AG09309 (cell line): Measurements from ENCODE around the gene CYP1A2.
"Not testable (repeated sequence)": the region's sequence is repeated elsewhere in the genome, so short reads cannot be mapped to it uniquely, and the experiment has no call there.

Experiments used
- DNase-seq: peaks from one replicate; pipeline ENCODE4 v3.0.0-alpha.2; 2010; ENCODE audit warnings: low read depth
- H3K4me3 ChIP-seq: 2 replicates; pipeline ENCODE4 v1.5.1; 2011; ENCODE audit warnings: mild to moderate bottlenecking, low read depth, low read length, moderate library complexity; ENCODE audit not compliant: control insufficient read depth
- CTCF ChIP-seq: IDR thresholded peaks from 2 replicates; pipeline ENCODE4 v1.5.1; 2011; ENCODE audit warnings: mild to moderate bottlenecking, low read depth, low read length, inconsistent platforms; ENCODE audit not compliant: insufficient read depth, control insufficient read depth; ENCODE audit errors: missing control alignments

The CYP1A2 gene

GRCh38 chr15:74785194-74786032 lies 36.8 kb downstream of the CYP1A2 start:
- H3K4me3 ChIP-seq = no peak overlapping the region
- no peak for TF ChIP-seq CTCF
- DNase-seq = no peak

GRCh38 chr15:74786081-74786480 lies 37.4 kb downstream of the CYP1A2 start:
- DNase-seq, H3K4me3 ChIP-seq: not testable (repeated sequence)

- no peak for DNase-seq
- H3K4me3 ChIP-seq = no peak overlapping the region
- no peak for TF ChIP-seq CTCF
Measured at GRCh38 chr15:74786551-74787165, 38.0 kb downstream of the CYP1A2 start.

GRCh38 chr15:74787251-74788041 lies 38.8 kb downstream of the CYP1A2 start:
- peak; percentile 68 for TF ChIP-seq CTCF
- no peak overlapping the region for H3K4me3 ChIP-seq
- no peak for DNase-seq

GRCh38 chr15:74788042-74788682 lies 39.5 kb downstream of the CYP1A2 start:
- no peak overlapping the region for H3K4me3 ChIP-seq
- TF ChIP-seq CTCF = no peak
- no peak for DNase-seq

GRCh38 chr15:74788683-74789151 lies 40.1 kb downstream of the CYP1A2 start:
- H3K4me3 ChIP-seq = no peak overlapping the region
- DNase-seq = no peak
- TF ChIP-seq CTCF = no peak
